Right lobe of liver (tissue), 6 donors: ENCODE measurements around the gene TLE3. TPM values are rescaled to one million over a fixed set of nuclear protein-coding genes. Genes with fewer than 3 reads are reported as not detected.

ENCODE experiments used
- ATAC-seq, 4 donors: fragments of 200-7000 bp; cut with Tn5 transposase; one replicate each; pipeline ENCODE4 v1.9.1; 2020; ENCODE audit warnings: mild to moderate bottlenecking in 4 of 4, moderate library complexity in 4 of 4
- DNase-seq, 3 donors: peaks; one replicate each; pipeline ENCODE4 v3.0.0-alpha.2; 2020
- H3K27ac ChIP-seq, 3 donors: fragments of 200-600 bp; one replicate each; pipeline ENCODE4 v1.8.0; 2022
- H3K27me3 ChIP-seq, 2 donors: fragments of 200-600 bp; one replicate each; pipeline ENCODE4 v1.8.0; 2022
- H3K36me3 ChIP-seq, 4 donors: fragments of 200-600 bp; sonication (generic) in 1 of 4; one replicate each; pipeline versions ENCODE4 v1.5.1 to v1.8.0; 2017 to 2022; ENCODE audit warnings: control low read depth in 1 of 4
- H3K4me1 ChIP-seq, 4 donors: fragments of 200-600 bp; sonication (generic) in 1 of 4; one replicate each; pipeline versions ENCODE4 v1.5.1 to v1.8.0; 2017 to 2022; ENCODE audit warnings: control low read depth in 1 of 4
- H3K4me3 ChIP-seq, 3 donors: fragments of 200-600 bp; one replicate each; pipeline ENCODE4 v1.8.0; 2022
- H3K9me3 ChIP-seq, 4 donors: fragments of 200-600 bp; sonication (generic) in 1 of 4; one replicate each; pipeline versions ENCODE4 v1.5.1 to v1.8.0; 2017 to 2022; ENCODE audit warnings: control low read depth in 1 of 4
- POLR2A ChIP-seq: fragments of 450-650 bp; IDR thresholded peaks from one replicate; pipeline ENCODE4 v1.6.1; 2017; ENCODE audit warnings: antibody characterized with exemption, mild to moderate bottlenecking
- WGBS: methylation state at CpG from one replicate; pipeline ENCODE4 v1.1.6; 2018; ENCODE audit warnings: low coverage, low lambda C conversion rate; ENCODE audit not compliant: insufficient coverage; ENCODE audit errors: missing lambda C conversion rate; 5-methylcytosine and 5-hydroxymethylcytosine counted together
- intact Hi-C, 2 donors: fragments of 100-400 bp; cut with DNase I; formaldehyde crosslinking; loops; one replicate each; pipeline versions ENCODE4 v1.11.2 to v1.14.1; 2022
- total RNA-seq, 6 experiments: library from RNA; depleted of rRNA in 2 of 6; stranded (reverse); fragments of >200 nt in 2 of 6; fragmentation: NEBNext Ultra II Directional in 3 of 6; extraction: Animal tissue kit (Norgen Biotek cat#: 25700) in 3 of 6; gene quantifications; one replicate each; pipeline versions ENCODE4 v1.1.0 to v1.2.4, GENCODE V29; 2016 to 2023
- TF ChIP-seq, protein P1 (sequence below), 4 donors: fragments of 200-600 bp in 3 of 4; fragments of 450-650 bp in 1 of 4; IDR thresholded peaks; one replicate each; pipeline versions ENCODE4 v1.5.1 to v1.8.0; 2016 to 2022; ENCODE audit warnings: antibody characterized with exemption in 4 of 4, mild to moderate bottlenecking in 2 of 4
- donor health status: DM: no; HTN: yes; CAD: no.
- donor health status: DM: no; HTN: no; CAD: no.
- donor health status: DM: no; HTN: no; CAD: no.
- donor health status: DM: no; HTN: yes; CAD: no.
- donor health status: DM: no; HTN: yes; CAD: no.

TLE3 gene
- total RNA-seq, 6 experiments from 2014 or later: 8.9 to 38.2 (median 21.2) TPM

- 80% methylated on average over 12 of the region's 12 CpGs for WGBS
- no peaks in the 10 kb centered on the region for H3K9me3 ChIP-seq
- TF ChIP-seq, protein P1, sequence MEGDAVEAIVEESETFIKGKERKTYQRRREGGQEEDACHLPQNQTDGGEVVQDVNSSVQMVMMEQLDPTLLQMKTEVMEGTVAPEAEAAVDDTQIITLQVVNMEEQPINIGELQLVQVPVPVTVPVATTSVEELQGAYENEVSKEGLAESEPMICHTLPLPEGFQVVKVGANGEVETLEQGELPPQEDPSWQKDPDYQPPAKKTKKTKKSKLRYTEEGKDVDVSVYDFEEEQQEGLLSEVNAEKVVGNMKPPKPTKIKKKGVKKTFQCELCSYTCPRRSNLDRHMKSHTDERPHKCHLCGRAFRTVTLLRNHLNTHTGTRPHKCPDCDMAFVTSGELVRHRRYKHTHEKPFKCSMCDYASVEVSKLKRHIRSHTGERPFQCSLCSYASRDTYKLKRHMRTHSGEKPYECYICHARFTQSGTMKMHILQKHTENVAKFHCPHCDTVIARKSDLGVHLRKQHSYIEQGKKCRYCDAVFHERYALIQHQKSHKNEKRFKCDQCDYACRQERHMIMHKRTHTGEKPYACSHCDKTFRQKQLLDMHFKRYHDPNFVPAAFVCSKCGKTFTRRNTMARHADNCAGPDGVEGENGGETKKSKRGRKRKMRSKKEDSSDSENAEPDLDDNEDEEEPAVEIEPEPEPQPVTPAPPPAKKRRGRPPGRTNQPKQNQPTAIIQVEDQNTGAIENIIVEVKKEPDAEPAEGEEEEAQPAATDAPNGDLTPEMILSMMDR (IDR thresholded peaks at IDR 0.05): no peak
- no peak for TF ChIP-seq POLR2A
- no peak overlapping the region for H3K27ac ChIP-seq
- H3K36me3 ChIP-seq: peaks cover 0 to 28% (median 6%) of the 10 kb centered on the region in 4 donors
- no peaks in the 10 kb centered on the region for H3K27me3 ChIP-seq
- no peak for ATAC-seq
- intact Hi-C loops: no loop called here
- DNase-seq: peak in 1 of 3 donors; percentile 13
- H3K4me3 ChIP-seq: no peak overlapping the region
- H3K4me1 ChIP-seq: peaks cover 0 to 25% (median 10%) of the 10 kb centered on the region in 4 donors
Observed at GRCh38 chr15:70087708-70088352, 9.9 kb downstream of the TLE3 start.

DNA sequence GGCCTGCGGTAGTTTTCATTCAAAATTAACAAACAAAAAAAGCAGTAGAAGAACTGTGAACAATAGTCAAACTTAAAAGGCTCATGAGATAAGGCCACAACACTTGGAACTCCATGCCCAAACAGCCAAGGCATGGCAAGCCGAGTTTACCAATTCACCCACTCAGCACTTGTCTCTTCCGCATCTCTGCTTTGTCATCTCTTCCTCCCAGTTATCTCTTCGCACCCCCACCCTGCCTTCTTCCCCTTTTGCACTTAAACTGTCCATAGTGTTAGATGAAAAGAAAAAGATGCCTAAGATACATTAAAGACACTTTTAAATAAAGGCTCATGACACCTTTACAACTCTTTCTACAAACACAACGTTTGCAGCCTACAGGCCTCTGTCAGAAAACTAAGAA, 11.1 kb downstream of the TLE3 start:
- Histone ChIP-seq H3K36me3 (peaks cover 0 to 40% (median 7%) of the 10 kb centered on the region in 4 donors), H3K27ac (no peak overlapping the region), H3K4me3 (no peak overlapping the region), H3K27me3 (no peaks in the 10 kb centered on the region), H3K4me1 (peaks cover 0 to 13% (median 4%) of the 10 kb centered on the region in 4 donors), H3K9me3 (no peaks in the 10 kb centered on the region)
- intact Hi-C loops: no loop called here
- ATAC-seq (peak; percentile 22 to 54 (median 39)), DNase-seq (peak in 1 of 3 donors; percentile 13)
- no peak for TF ChIP-seq POLR2A
- TF ChIP-seq, protein P1 (IDR thresholded peaks at IDR 0.05): no peak
- 65% methylated on average over 5 of the region's 5 CpGs for WGBS

DNA sequence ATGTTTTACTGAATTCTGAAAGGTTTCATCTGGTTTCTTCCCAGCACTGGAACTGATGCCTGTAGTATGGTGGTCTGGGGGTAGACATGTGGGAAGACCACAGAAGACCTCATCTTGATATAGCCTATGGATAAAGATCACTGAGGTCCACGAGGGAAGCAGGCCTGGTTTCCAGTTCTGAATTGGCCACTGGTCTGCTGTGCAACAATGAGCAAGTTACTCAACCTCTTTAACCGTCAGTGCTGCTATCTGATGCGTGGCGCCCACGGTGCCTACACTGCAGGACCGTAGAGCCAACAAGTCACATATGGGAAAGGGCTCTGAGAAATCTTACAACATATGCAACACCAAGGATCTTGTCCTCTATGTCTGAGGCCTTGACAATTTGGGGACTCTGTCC, 13.3 kb downstream of the TLE3 start:
- Histone ChIP-seq H3K4me1 (peaks cover 0 to 11% (median 5%) of the 10 kb centered on the region in 4 donors), H3K27ac (no peak overlapping the region), H3K36me3 (peaks cover 0 to 49% (median 5%) of the 10 kb centered on the region in 4 donors), H3K9me3 (no peaks in the 10 kb centered on the region), H3K27me3 (no peaks in the 10 kb centered on the region), H3K4me3 (no peak overlapping the region)
- no peak for ATAC-seq
- TF ChIP-seq, protein P1 (IDR thresholded peaks at IDR 0.05): no peak
- TF ChIP-seq POLR2A: no peak
- no CpG with 5 or more reads among the region's 6 CpGs for WGBS
- intact Hi-C loops: no loop called here
- DNase-seq: no peak

- Histone ChIP-seq H3K9me3 (no peaks in the 10 kb centered on the region), H3K4me3 (no peak overlapping the region), H3K27ac (no peak overlapping the region), H3K36me3 (peaks cover 0 to 49% (median 4%) of the 10 kb centered on the region in 4 donors), H3K27me3 (no peaks in the 10 kb centered on the region), H3K4me1 (peaks cover 0 to 16% (median 7%) of the 10 kb centered on the region in 4 donors)
- intact Hi-C loops: no loop called here
- TF ChIP-seq, protein P1 (IDR thresholded peaks at IDR 0.05): no peak
- TF ChIP-seq POLR2A: no peak
- 80% methylated on average over 1 of the region's 1 CpG for WGBS
- DNase-seq: no peak
- ATAC-seq: no peak
Observed at GRCh38 chr15:70083946-70084345, 13.8 kb downstream of the TLE3 start.
